K562 (cell line): ENCODE measurements around the gene METRN. TPM values are rescaled to one million over a fixed set of nuclear protein-coding genes. Genes with fewer than 3 reads are reported as not detected.

Experiments used
- EP300 ChIP-seq: IDR thresholded peaks from 2 replicates; pipeline ENCODE4 v1.6.1; 2012; ENCODE audit warnings: low read length, improper control_type of control experiment
- GTF2F1 ChIP-seq: IDR thresholded peaks from 2 replicates; pipeline ENCODE4 v1.6.1; 2011; ENCODE audit warnings: low read depth, low read length, improper control_type of control experiment
- MECOM ChIP-seq: fragments of 250-450 bp; sonication (Bioruptor Pico); IDR thresholded peaks from 2 replicates; pipeline ENCODE4 v1.8.0; 2022; ENCODE audit warnings: inconsistent platforms
- MTA1 ChIP-seq: fragments of 450-650 bp; IDR thresholded peaks from 2 replicates; pipeline ENCODE4 v1.6.1; 2017; ENCODE audit warnings: borderline replicate concordance
- STAG1 ChIP-seq: sonication (generic); formaldehyde crosslinking; IDR thresholded peaks from 2 replicates; pipeline ENCODE4 v1.5.0; 2020; ENCODE audit warnings: missing genetic modification reagents, borderline replicate concordance
- polyA plus RNA-seq, 8 experiments: library from polyadenylated mRNA; depleted of rRNA in 4 of 8; stranded (reverse) in 5 of 8; unstranded in 3 of 8; fragments of >200 nt; fragmentation: Nextera tagmentation in 2 of 8; fragmentation: Illumina TruSeq in 1 of 8; extraction: Ambion mirVana in 2 of 8; extraction: Trizol in 1 of 8; gene quantifications; 2 replicates each; pipeline versions ENCODE4 v1.2.1 to v1.2.3, GENCODE V29; 2011 to 2014; ENCODE audit warnings: inconsistent platforms in 1 of 8, missing spikeins in 1 of 8
- total RNA-seq, 7 experiments: library from RNA; depleted of rRNA in 6 of 7; stranded (reverse); fragments of >200 nt in 6 of 7; fragmentation: Illumina TruSeq in 2 of 7; extraction: Trizol in 2 of 7; gene quantifications; 2 replicates each; pipeline versions ENCODE4 v1.2.1 to v1.2.3, GENCODE V29; 2011 to 2021; ENCODE audit warnings: low replicate concordance in 1 of 7
- TF ChIP-seq, protein P1 (sequence below): sonication (generic); formaldehyde crosslinking; IDR thresholded peaks from 2 replicates; pipeline ENCODE4 v1.8.0; 2022; ENCODE audit warnings: missing genetic modification reagents, mild to moderate bottlenecking, moderate library complexity, borderline replicate concordance
- TF ChIP-seq, protein P2 (sequence below), 3 experiments: IDR thresholded peaks in 2 of 3; conservative IDR thresholded peaks in 1 of 3; 2 replicates each; pipeline ENCODE4 v1.5.1; 2011 to 2012; ENCODE audit warnings: low read length in 3 of 3, mild to moderate bottlenecking in 3 of 3, control low read depth in 2 of 3, improper control_type of control experiment in 1 of 3, inconsistent platforms in 1 of 3, low read depth in 1 of 3, mixed read lengths in 1 of 3, moderate library complexity in 1 of 3; ENCODE audit not compliant: insufficient read depth in 2 of 3
- TF ChIP-seq, protein P3 (sequence below): IDR thresholded peaks from 3 replicates; pipeline ENCODE4 v1.6.1; 2011; ENCODE audit warnings: borderline replicate concordance, mild to moderate bottlenecking, moderate library complexity; ENCODE audit not compliant: insufficient read length; ENCODE audit errors: extremely low read depth

METRN gene
- total and polyA plus RNA-seq, 9 of the 15 experiments (the other 6 are each of a cell fraction or from before 2014, with no cell fraction given), result 0.20 to 89.8 (median 15.4) TPM

DNA sequence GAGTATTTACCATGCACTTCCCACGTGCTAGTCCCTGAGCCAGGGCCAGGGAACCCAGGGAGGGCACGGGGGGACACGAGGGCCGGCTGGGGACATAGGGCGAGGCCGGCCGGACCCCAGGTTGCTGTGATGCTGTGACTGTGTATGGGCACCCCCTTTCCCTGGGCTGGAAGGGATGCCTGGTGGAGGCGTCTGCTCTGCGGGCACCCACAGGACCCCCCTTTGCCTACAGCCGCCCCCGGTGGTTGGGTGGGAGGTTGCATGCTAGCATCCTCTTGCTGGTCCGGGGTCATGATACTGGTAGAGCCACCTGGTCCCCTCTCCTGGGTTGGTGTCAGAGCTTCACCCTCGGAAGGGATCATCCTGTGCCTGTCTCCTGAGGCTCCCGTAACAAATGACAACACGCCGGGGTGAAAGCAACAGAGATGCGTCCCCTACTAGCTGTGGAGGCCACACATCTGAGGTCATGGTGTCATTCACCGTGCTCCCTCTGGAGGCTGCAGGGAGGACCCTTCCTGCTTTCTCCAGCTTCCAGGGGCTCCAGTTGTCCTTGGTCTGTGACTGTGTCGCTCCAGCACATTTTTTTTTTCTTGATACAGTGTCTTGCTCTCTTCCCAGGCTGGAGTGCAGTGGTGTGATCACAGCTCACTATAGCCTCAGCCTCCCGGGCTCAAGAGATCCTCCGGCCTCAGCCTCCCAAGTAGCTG is 29.0 kb downstream of the METRN start (continued):
- TF ChIP-seq, protein P1, sequence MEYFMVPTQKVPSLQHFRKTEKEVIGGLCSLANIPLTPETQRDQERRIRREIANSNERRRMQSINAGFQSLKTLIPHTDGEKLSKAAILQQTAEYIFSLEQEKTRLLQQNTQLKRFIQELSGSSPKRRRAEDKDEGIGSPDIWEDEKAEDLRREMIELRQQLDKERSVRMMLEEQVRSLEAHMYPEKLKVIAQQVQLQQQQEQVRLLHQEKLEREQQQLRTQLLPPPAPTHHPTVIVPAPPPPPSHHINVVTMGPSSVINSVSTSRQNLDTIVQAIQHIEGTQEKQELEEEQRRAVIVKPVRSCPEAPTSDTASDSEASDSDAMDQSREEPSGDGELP (CRISPR knock-in tag), result peak; percentile 11; the same call in 1 of the 2 replicates
- TF ChIP-seq STAG1 (CRISPR knock-in tag) (no peak), EP300 (no peak), MECOM (CRISPR knock-in tag) (no peak), GTF2F1 (no peak), MTA1 (no peak)
- TF ChIP-seq, protein P2, sequence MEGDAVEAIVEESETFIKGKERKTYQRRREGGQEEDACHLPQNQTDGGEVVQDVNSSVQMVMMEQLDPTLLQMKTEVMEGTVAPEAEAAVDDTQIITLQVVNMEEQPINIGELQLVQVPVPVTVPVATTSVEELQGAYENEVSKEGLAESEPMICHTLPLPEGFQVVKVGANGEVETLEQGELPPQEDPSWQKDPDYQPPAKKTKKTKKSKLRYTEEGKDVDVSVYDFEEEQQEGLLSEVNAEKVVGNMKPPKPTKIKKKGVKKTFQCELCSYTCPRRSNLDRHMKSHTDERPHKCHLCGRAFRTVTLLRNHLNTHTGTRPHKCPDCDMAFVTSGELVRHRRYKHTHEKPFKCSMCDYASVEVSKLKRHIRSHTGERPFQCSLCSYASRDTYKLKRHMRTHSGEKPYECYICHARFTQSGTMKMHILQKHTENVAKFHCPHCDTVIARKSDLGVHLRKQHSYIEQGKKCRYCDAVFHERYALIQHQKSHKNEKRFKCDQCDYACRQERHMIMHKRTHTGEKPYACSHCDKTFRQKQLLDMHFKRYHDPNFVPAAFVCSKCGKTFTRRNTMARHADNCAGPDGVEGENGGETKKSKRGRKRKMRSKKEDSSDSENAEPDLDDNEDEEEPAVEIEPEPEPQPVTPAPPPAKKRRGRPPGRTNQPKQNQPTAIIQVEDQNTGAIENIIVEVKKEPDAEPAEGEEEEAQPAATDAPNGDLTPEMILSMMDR (IDR thresholded peaks at IDR 0.05 in 2 of 3, conservative IDR thresholded peaks at IDR 0.05 in 1 of 3; ENCODE audit: insufficient read depth in 2 of 3, low read depth in 1 of 3, low read length in 3 of 3), result peak in 2 of 3 experiments; percentile 30 to 44; a peak in 2 of 6 replicates
- TF ChIP-seq, protein P3, sequence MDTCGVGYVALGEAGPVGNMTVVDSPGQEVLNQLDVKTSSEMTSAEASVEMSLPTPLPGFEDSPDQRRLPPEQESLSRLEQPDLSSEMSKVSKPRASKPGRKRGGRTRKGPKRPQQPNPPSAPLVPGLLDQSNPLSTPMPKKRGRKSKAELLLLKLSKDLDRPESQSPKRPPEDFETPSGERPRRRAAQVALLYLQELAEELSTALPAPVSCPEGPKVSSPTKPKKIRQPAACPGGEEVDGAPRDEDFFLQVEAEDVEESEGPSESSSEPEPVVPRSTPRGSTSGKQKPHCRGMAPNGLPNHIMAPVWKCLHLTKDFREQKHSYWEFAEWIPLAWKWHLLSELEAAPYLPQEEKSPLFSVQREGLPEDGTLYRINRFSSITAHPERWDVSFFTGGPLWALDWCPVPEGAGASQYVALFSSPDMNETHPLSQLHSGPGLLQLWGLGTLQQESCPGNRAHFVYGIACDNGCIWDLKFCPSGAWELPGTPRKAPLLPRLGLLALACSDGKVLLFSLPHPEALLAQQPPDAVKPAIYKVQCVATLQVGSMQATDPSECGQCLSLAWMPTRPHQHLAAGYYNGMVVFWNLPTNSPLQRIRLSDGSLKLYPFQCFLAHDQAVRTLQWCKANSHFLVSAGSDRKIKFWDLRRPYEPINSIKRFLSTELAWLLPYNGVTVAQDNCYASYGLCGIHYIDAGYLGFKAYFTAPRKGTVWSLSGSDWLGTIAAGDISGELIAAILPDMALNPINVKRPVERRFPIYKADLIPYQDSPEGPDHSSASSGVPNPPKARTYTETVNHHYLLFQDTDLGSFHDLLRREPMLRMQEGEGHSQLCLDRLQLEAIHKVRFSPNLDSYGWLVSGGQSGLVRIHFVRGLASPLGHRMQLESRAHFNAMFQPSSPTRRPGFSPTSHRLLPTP, result no peak
